Adrenal gland (tissue), 5 donors: ENCODE measurements around the gene CBL.

Experiments used
- POLR2A ChIP-seq, 2 donors: fragments of 450-650 bp; IDR thresholded peaks; one replicate each; pipeline ENCODE4 v1.6.1; 2017; ENCODE audit warnings: antibody characterized with exemption in 2 of 2, mild to moderate bottlenecking in 2 of 2, moderate library complexity in 1 of 2
- TF ChIP-seq, protein P1 (sequence below), 6 experiments: fragments of 450-650 bp in 4 of 6; fragments of 200-600 bp in 2 of 6; sonication (generic) in 1 of 6; IDR thresholded peaks; 1 replicate in 5 of 6; 2 replicates in 1 of 6; pipeline versions ENCODE4 v1.5.1 to v1.8.0; 2016 to 2021; ENCODE audit warnings: antibody characterized with exemption in 6 of 6, mild to moderate bottlenecking in 2 of 6, moderate library complexity in 1 of 6
- donor health status: DM: no; HTN: no; CAD: no.

DNA sequence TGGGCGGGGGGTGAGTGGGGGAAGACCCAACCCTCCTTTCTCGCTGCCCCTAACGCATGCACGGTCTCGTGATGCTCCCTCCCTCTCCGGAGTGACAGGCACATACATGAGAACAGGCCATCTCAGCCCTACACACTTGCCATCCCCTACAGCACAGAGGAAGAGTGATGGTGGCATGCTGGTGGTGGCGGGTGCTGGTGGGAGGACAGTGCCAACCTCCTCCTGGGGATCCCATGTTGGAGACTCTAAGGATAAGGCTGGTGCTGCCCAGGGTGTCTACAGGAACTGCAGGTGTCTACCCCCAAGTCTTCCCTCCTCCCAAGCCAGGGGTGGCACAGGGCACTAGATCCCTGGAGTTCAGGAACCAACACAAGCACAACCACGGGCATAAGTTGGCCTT lies 44.3 kb upstream of the CBL start:
- TF ChIP-seq, protein P1, sequence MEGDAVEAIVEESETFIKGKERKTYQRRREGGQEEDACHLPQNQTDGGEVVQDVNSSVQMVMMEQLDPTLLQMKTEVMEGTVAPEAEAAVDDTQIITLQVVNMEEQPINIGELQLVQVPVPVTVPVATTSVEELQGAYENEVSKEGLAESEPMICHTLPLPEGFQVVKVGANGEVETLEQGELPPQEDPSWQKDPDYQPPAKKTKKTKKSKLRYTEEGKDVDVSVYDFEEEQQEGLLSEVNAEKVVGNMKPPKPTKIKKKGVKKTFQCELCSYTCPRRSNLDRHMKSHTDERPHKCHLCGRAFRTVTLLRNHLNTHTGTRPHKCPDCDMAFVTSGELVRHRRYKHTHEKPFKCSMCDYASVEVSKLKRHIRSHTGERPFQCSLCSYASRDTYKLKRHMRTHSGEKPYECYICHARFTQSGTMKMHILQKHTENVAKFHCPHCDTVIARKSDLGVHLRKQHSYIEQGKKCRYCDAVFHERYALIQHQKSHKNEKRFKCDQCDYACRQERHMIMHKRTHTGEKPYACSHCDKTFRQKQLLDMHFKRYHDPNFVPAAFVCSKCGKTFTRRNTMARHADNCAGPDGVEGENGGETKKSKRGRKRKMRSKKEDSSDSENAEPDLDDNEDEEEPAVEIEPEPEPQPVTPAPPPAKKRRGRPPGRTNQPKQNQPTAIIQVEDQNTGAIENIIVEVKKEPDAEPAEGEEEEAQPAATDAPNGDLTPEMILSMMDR (IDR thresholded peaks at IDR 0.05) = no peak
- TF ChIP-seq POLR2A (IDR thresholded peaks at IDR 0.05) = no peak
